Measurements from ENCODE around the gene EIF5B. TPM values are rescaled to one million over a fixed set of nuclear protein-coding genes. Genes with fewer than 3 reads are reported as not detected.

EIF5B gene
- total and polyA plus RNA-seq, 9 donors, result 19.8 to 60.6 (median 53.0) TPM

- no peaks in the 10 kb centered on the region for H3K9me3 ChIP-seq (replicated peaks; ENCODE audit: control insufficient read depth, low read depth, low read length)
- no peaks in the 10 kb centered on the region for H3K27me3 ChIP-seq (ENCODE audit: control insufficient read depth, insufficient read depth, low read length)
- no CpG with 5 or more reads among the region's 1 CpG for WGBS (ENCODE audit: insufficient coverage)
- H3K36me3 ChIP-seq (ENCODE audit: control insufficient read depth, insufficient read depth, low read length), result peaks cover 21% of the 10 kb centered on the region
- H3K27ac ChIP-seq (ENCODE audit: low read length), result no peak overlapping the region
- H3K4me3 ChIP-seq (ENCODE audit: low read length), result no peak overlapping the region
- no peaks in the 10 kb centered on the region for H3K4me1 ChIP-seq (ENCODE audit: control insufficient read depth, insufficient read depth, low read length)
- no peak for DNase-seq
Measured at GRCh38 chr2:99450199-99450598, 113.0 kb downstream of the EIF5B start.

Other genes with a start within 250 kb of the EIF5B start
- gene C2orf15, start 195.7 kb upstream of the EIF5B start, total RNA-seq, result 0.04 TPM
- under 1 TPM in 7 of 8 donors, not detected in 1; 0.13 to 0.88 (median 0.54) TPM for gene C2orf15, start 195.7 kb upstream of the EIF5B start, polyA plus RNA-seq (ENCODE audit: insufficient read depth in 1 of 8, insufficient read length in 8 of 8, low replicate concordance in 1 of 8)
- gene TSGA10, start 182.4 kb upstream of the EIF5B start, total RNA-seq, result 3.1 TPM
- gene TSGA10, start 182.4 kb upstream of the EIF5B start, polyA plus RNA-seq (ENCODE audit: insufficient read depth in 1 of 8, insufficient read length in 8 of 8, low replicate concordance in 1 of 8), result 1 to 10 TPM; 1.5 to 2.9 (median 1.8) TPM
- gene LIPT1, start 182.4 kb upstream of the EIF5B start, total RNA-seq, result 8.1 TPM
- gene LIPT1, start 182.4 kb upstream of the EIF5B start, polyA plus RNA-seq (ENCODE audit: insufficient read depth in 1 of 8, insufficient read length in 8 of 8, low replicate concordance in 1 of 8), result 1 to 10 TPM; 6.5 to 9.4 (median 7.3) TPM
- gene MITD1, start 156.3 kb upstream of the EIF5B start, total RNA-seq, result 27.5 TPM
- gene MITD1, start 156.3 kb upstream of the EIF5B start, polyA plus RNA-seq (ENCODE audit: insufficient read depth in 1 of 8, insufficient read length in 8 of 8, low replicate concordance in 1 of 8), result 10 to 100 TPM; 16.8 to 27.8 (median 20.7) TPM
- gene MRPL30, start 156.2 kb upstream of the EIF5B start, total RNA-seq, result 33.4 TPM
- 10 to 100 TPM; 32.1 to 41.4 (median 38.8) TPM for gene MRPL30, start 156.2 kb upstream of the EIF5B start, polyA plus RNA-seq (ENCODE audit: insufficient read depth in 1 of 8, insufficient read length in 8 of 8, low replicate concordance in 1 of 8)
- not detected for gene LYG2, start 81.7 kb upstream of the EIF5B start, total RNA-seq
- gene LYG2, start 81.7 kb upstream of the EIF5B start, polyA plus RNA-seq (ENCODE audit: insufficient read depth in 1 of 8, insufficient read length in 8 of 8, low replicate concordance in 1 of 8), result under 1 TPM in 4 of 8 donors, not detected in 4; 0.22 to 0.30 (median 0.25) TPM
- 1.9 TPM for gene LYG1, start 36.2 kb upstream of the EIF5B start, total RNA-seq
- 1 to 10 TPM; 1.3 to 3.6 (median 1.7) TPM for gene LYG1, start 36.2 kb upstream of the EIF5B start, polyA plus RNA-seq (ENCODE audit: insufficient read depth in 1 of 8, insufficient read length in 8 of 8, low replicate concordance in 1 of 8)
- 27.0 TPM for gene TXNDC9, start 1.1 kb upstream of the EIF5B start, total RNA-seq
- 10 to 100 TPM; 20.7 to 31.4 (median 24.6) TPM for gene TXNDC9, start 1.1 kb upstream of the EIF5B start, polyA plus RNA-seq (ENCODE audit: insufficient read depth in 1 of 8, insufficient read length in 8 of 8, low replicate concordance in 1 of 8)
- gene REV1, start 152.6 kb downstream of the EIF5B start, total RNA-seq, result 33.9 TPM
- 10 to 100 TPM; 25.1 to 37.0 (median 30.1) TPM for gene REV1, start 152.6 kb downstream of the EIF5B start, polyA plus RNA-seq (ENCODE audit: insufficient read depth in 1 of 8, insufficient read length in 8 of 8, low replicate concordance in 1 of 8)

Measured in muscle of leg (tissue), 11 donors.